ENCODE results near the gene DHRSX. TPM values are rescaled to one million over a fixed set of nuclear protein-coding genes. Genes with fewer than 3 reads are reported as not detected.

The DHRSX gene
- total and polyA plus RNA-seq, 2 of the 13 experiments (the other 11 are each of a cell fraction or from before 2014, with no cell fraction given) = 15.5 to 24.3 TPM

DNA sequence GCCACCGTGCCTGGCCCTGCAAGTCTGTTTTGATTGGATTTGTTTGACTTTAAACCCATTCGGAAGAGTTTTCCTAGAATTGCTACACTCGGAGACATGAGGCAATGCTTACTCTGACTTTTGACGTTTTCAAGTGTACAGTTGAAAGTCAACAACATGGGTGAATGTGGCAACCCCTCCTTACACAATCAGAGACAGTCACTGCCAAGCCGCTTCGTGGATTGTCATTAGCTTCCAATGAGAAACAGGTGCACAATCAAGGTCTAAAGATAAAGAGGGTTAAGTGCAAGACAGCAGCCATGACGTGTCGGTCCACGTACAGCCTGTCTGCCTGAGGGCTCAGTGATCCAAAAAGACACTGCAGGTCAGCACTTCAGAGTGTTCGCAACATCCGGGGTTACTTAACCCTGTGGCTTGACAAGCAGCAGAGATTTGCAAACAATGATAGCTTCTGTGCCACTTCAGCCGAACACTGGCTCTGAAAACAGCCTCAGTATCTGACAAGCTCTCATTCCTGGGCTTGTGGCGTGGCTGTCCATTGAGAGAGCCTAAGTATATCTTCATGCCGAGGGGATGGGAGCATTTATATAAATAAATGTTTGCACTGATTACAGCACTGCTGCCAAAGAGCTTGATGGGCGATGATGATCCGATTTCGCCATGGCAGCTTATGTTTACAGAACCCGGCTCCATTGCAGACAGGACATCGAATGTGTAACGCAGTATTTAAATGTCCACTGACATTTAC lies 180.0 kb downstream of the DHRSX start (continued):
- TF ChIP-seq LCORL (IDR thresholded peaks at IDR 0.05) (no peak), LCORL (CRISPR knock-in tag; IDR thresholded peaks at IDR 0.05) (0 out of 2 replicates have a peak, but pooled peaks have one; percentile 56), POLR2A (IDR thresholded peaks at IDR 0.05; ENCODE audit: insufficient read depth in 1 of 2, low read depth in 2 of 2, low read length in 2 of 2) (peak in 1 of 2 experiments; percentile 43; a peak in 2 of 4 replicates), RARG (CRISPR knock-in tag; IDR thresholded peaks at IDR 0.05; ENCODE audit: low read depth) (no peak), FOXK1 (CRISPR knock-in tag; IDR thresholded peaks at IDR 0.05; ENCODE audit: borderline replicate concordance, low read depth) (peak; percentile 99), GABPA (IDR thresholded peaks at IDR 0.05; ENCODE audit: low read depth, low read length) (no peak), GABPA (CRISPR knock-in tag; IDR thresholded peaks at IDR 0.05; ENCODE audit: low read depth) (peak; percentile 72), SOX6 (IDR thresholded peaks at IDR 0.05) (no peak), SOX6 (CRISPR knock-in tag; IDR thresholded peaks at IDR 0.05) (peak; percentile 95), RBM22 (optimal IDR thresholded peaks at IDR 0.05; ENCODE audit: low read length) (no peak), ZNF235 (CRISPR knock-in tag; IDR thresholded peaks at IDR 0.05; ENCODE audit: borderline replicate concordance) (no peak), GATAD1 (CRISPR knock-in tag; IDR thresholded peaks at IDR 0.05) (peak; percentile 30; the same call in 1 of the 2 replicates), IRF2 (CRISPR knock-in tag; IDR thresholded peaks at IDR 0.05) (peak; percentile 67), KMT2A (CRISPR knock-in tag; IDR thresholded peaks at IDR 0.05) (peak; percentile 33; the same call in 1 of the 2 replicates), STAT5B (CRISPR knock-in tag; IDR thresholded peaks at IDR 0.05) (0 out of 2 replicates have a peak, but pooled peaks have one; percentile 77), JUND (CRISPR knock-in tag; IDR thresholded peaks at IDR 0.05) (peak; percentile 71), ATM (IDR thresholded peaks at IDR 0.05; ENCODE audit: borderline replicate concordance) (no peak; the same call in 1 of the 2 replicates), ZNF329 (CRISPR knock-in tag; IDR thresholded peaks at IDR 0.05; ENCODE audit: low read depth) (no peak), ZNF709 (CRISPR knock-in tag; IDR thresholded peaks at IDR 0.05) (peak; percentile 17; the same call in 1 of the 2 replicates), ZNF746 (CRISPR knock-in tag; IDR thresholded peaks at IDR 0.05) (peak; percentile 44)
- TF ChIP-seq, protein P1, sequence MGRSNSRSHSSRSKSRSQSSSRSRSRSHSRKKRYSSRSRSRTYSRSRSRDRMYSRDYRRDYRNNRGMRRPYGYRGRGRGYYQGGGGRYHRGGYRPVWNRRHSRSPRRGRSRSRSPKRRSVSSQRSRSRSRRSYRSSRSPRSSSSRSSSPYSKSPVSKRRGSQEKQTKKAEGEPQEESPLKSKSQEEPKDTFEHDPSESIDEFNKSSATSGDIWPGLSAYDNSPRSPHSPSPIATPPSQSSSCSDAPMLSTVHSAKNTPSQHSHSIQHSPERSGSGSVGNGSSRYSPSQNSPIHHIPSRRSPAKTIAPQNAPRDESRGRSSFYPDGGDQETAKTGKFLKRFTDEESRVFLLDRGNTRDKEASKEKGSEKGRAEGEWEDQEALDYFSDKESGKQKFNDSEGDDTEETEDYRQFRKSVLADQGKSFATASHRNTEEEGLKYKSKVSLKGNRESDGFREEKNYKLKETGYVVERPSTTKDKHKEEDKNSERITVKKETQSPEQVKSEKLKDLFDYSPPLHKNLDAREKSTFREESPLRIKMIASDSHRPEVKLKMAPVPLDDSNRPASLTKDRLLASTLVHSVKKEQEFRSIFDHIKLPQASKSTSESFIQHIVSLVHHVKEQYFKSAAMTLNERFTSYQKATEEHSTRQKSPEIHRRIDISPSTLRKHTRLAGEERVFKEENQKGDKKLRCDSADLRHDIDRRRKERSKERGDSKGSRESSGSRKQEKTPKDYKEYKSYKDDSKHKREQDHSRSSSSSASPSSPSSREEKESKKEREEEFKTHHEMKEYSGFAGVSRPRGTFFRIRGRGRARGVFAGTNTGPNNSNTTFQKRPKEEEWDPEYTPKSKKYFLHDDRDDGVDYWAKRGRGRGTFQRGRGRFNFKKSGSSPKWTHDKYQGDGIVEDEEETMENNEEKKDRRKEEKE (IDR thresholded peaks at IDR 0.05) = no peak
- TF ChIP-seq, protein P2, sequence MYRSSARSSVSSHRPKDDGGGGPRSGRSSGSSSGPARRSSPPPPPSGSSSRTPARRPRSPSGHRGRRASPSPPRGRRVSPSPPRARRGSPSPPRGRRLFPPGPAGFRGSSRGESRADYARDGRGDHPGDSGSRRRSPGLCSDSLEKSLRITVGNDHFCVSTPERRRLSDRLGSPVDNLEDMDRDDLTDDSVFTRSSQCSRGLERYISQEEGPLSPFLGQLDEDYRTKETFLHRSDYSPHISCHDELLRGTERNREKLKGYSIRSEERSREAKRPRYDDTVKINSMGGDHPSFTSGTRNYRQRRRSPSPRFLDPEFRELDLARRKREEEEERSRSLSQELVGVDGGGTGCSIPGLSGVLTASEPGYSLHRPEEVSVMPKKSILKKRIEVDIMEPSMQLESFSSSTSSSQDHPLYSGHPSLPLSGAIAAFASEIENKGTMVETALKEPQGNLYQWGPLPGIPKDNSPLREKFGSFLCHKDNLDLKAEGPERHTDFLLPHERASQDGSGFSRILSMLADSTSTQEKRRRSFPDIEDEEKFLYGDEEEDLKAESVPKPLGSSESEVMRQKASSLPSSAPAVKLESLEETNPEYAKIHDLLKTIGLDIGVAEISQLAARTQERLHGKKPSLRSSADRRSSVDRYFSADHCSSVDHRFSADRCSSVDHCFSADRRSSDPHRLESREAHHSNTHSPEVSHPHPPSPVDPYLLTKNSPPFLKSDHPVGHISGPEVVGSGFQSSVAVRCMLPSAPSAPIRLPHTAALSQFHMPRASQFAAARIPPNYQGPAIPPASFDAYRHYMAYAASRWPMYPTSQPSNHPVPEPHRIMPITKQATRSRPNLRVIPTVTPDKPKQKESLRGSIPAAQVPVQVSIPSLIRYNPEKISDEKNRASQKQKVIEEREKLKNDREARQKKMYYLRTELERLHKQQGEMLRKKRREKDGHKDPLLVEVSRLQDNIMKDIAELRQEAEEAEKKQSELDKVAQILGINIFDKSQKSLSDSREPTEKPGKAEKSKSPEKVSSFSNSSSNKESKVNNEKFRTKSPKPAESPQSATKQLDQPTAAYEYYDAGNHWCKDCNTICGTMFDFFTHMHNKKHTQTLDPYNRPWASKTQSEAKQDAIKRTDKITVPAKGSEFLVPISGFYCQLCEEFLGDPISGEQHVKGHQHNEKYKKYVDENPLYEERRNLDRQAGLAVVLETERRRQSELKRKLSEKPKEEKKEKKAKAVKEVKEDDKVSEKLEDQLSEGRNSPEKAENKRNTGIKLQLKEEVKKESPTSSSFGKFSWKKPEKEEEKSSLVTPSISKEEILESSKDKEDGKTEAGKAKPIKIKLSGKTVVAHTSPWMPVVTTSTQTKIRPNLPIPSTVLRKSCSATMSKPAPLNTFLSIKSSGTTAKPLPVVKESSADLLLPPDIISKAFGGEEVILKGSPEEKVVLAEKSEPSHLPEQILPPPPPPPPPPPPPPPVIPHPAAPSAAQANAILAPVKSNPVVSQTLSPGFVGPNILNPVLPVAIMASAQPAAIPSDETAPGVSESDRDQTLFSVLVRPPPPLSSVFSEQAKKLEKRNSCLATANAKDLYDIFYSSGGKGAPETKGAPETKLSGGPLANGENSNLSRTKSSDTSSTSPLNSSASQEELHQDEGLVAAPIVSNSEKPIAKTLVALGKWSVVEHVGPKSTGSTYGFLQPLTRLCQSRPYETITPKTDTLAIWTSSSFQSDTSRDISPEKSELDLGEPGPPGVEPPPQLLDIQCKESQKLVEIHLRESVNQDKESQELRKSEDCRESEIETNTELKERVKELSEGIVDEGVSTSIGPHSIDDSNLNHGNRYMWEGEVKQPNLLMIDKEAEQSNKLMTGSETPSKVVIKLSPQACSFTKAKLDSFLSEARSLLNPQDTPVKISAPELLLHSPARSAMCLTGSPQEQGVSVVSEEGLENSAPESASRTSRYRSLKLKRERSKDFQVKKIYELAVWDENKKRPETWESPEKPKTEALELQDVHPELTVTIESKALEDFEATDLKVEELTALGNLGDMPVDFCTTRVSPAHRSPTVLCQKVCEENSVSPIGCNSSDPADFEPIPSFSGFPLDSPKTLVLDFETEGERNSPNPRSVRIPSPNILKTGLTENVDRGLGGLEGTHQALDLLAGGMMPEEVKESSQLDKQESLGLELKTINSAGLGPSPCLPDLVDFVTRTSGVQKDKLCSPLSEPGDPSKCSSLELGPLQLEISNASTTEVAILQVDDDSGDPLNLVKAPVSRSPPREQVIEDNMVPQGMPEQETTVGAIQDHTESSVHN (CRISPR knock-in tag; IDR thresholded peaks at IDR 0.05) = no peak

Measured in HepG2 (cell line).